Fibroblast of skin of right biceps (primary cell): Measurements from ENCODE around the gene PHF2.
"Not testable (repeated sequence)": the region's sequence is repeated elsewhere in the genome, so short reads cannot be mapped to it uniquely, and the experiment has no call there.

ENCODE experiments used
- DNase-seq: peaks from one replicate; pipeline ENCODE4 v3.0.0-alpha.2; 2013

Gene PHF2

DNA sequence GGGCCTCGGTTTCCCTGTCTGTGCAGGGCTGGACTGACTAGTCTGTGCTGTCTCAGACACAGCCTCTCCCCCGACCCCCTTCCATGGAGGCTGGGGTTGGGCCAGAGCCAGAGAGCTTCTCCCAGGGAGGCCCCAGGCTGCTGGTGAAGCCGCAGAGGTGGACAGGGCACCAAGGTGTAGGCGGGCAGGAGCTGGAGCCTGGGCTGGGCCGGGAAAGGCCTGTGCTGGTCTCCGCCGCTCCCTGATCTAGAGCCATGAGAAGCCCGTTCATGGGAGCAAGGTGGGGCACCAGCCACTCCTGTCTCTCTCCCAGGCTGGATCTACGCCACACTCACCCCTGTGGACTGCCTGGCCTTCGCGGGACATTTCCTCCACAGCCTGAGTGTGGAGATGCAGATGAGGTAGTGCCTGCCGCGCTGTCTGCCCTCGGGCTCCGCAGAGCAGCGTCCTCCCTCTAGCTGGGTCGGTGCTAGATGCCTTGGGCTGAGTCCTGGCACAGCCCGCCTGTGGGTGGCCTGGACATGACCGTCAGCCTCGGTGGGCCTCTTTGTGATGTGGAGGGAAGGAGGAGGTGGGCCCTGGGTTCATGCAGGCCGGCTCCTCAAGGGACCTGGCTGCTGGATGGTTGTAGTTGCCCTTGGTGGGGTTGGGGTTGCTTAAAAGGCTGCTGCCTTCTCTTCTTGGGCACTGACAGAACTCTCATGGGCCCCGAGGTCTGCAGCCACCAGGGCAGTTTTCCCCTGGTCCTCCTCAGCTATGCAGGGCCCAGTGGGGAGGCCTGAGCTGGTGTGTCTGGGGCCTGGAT, 79.4 kb downstream of the PHF2 start:
- no peak for DNase-seq

DNA sequence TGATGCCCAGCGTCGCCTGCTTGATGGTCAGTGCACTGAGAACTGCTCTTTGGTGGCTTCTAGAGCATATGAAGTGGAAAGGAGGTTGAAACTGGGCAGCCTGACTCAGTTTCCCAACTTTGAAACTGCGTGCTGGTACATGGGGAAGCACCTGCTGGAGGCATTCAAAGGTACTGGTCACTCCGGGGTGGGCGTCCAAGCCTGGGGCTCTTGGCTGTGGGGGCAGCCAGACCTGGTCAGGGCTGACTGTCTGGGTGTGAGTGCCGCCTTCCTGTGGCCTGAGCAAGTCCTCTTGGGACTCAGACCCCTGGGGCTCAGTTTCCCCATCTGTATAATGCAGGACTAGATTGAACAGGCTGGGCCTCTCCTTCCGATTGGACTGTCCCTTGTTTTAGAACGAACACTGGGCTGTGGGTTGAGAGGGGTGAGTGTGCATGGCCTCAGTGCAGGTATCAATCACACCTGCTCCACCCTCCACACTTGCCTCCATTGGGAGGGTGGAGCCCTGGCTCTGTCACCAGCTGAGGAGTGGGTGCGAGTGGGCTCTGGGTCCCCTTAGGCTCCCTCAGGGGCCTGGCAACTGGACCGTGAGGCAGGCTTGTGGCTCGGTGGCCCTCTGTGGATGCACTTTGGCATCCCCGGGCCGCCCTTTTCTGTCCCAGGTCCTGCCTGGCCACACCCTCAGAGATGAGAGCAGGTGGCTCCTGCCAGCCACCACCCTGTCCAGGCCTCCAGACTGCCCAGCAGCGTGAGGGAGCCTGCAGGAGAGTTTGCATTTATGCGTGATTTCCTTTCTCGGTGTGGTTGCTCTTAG, 80.2 kb downstream of the PHF2 start:
- no peak for DNase-seq

GRCh38 chr9:93657331-93658111, 81.1 kb downstream of the PHF2 start:
- DNase-seq, result no peak

DNA sequence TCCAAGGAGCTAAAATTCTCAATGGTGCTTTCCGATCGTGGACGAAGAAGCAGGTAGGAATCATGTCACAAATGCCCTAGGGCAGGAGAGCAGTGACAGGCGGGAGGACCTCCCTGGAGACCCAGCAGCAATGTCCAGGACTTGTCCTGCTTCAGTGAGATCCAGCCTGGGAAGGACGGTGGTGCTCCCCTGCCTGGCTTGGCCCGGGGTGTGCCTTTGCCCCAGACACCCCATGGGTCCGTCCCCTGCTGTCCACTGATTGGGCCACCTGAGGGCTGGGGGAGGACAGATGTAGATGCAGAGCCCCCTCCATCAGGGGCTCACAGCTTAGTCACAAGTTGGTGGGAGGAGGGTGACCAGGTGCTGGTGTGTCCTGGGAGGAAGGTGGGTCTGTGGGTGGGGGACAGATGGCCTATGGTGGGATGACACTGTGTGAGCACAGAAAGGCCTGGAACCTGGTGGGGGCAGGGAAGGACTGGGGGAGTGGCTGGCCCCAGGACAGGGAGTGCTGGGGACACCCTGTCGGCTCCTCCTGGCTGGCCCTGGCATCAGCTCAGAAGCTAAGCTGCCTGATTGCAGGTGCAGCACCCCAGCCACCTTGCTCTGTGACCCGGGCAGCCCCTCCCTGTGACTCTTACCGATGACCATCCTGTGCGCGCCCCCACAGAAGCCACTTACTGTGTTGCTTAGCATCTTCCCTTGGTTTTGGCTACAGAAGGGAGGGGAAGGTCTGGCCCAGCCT, 82.0 kb downstream of the PHF2 start:
- DNase-seq, result no peak

- no peak for DNase-seq
These were observed 82.9 kb downstream of the PHF2 start for GRCh38 chr9:93659044-93659836.

GRCh38 chr9:93659837-93660177, 83.4 kb downstream of the PHF2 start:
- DNase-seq, result peak; percentile 5

DNA sequence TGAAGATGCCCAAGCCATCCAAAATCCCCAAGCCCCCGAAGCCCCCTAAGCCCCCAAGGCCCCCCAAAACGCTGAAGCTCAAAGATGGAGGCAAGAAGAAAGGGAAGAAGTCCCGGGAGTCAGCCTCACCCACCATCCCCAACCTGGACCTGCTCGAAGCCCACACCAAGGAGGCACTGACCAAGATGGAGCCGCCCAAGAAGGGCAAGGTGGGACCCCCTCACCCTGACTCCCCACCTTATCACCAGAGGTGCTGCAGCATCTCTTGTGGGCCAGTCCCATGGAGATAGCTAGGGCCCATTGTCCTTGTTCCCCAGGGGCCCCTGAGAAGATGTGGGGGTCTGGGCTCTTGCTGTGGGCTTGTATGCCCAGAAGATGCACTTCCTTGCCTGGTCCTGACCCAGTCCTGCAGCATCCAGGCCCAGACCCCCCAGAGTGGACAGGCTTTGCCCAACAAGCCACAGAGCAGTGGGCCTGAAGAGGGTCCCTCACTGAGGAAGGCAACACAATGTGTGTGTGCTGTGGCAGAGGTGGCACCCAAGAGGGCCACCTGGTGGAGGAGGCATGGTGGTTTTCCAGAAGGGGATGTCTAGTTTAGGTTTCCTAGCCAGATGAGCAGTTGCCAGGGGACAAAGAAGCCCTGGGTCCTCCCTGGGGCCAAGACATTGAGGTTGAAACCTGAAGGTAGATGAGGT, 84.1 kb downstream of the PHF2 start:
- no peak for DNase-seq

GRCh38 chr9:93661591-93661990, 85.2 kb downstream of the PHF2 start:
- no peak for DNase-seq

- DNase-seq, result no peak
These were observed 85.7 kb downstream of the PHF2 start for GRCh38 chr9:93662016-93662638.

- no peak for DNase-seq
These were observed 86.7 kb downstream of the PHF2 start for GRCh38 chr9:93662952-93663572.

GRCh38 chr9:93663877-93664548, 87.6 kb downstream of the PHF2 start:
- no peak for DNase-seq

DNA sequence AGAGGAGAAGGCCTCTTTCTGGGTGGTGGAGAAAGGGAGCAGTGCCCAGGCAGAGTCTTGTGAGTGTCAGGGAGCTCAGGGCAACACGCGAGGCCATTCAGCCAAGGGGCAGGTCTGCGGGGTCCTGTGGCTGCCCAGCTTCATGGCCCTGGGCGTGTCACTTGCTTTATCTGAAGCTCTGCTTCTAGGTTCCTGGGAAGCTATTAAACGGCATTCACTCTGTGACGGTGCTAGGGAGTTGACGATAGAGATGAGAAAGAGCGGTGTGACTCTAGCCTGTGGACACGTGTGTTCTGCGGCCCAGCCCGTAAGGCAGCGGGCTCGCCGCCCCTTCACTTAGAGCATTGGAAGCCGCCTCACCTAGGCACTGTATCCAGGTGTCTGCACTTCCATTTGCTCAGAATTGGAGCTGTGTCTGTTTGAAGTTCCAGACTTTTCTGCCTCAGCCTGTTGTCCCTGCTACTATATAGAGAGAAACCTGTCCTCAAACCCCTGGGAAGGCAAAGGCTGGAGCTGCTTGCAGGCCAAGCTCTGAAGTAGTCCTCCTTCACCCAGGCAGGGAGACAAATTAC, 88.3 kb downstream of the PHF2 start:
- no peak for DNase-seq

DNA sequence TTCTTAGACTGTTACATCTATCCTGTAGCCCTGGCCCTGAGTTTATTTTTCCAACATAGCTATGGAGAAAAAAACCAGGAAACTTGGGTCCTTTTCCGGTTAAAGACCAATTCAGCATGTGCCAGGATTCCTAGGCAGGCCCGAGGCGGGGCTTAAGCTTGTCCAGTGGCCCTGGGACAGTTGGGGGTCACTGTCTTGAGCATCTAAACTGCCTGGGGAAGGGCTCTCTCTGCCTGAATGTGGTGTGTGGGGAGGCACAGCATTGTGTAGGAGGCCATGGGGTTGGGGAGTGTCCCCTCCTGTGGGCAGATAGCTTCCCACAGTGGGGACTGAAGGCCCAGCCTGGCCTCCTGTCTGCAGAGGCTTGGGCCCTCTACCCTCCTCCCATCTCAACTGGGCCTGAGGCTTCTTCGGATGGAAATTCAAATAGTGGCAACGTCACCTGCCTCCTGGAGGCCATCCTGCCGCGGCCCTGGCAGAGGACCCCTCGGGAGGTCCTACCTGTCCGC, 88.8 kb downstream of the PHF2 start:
- no peak for DNase-seq

GRCh38 chr9:93665637-93666438, 89.5 kb downstream of the PHF2 start:
- DNase-seq, result no peak

- DNase-seq, result not testable (repeated sequence)
These were observed 90.0 kb downstream of the PHF2 start for GRCh38 chr9:93666439-93666784.

DNA sequence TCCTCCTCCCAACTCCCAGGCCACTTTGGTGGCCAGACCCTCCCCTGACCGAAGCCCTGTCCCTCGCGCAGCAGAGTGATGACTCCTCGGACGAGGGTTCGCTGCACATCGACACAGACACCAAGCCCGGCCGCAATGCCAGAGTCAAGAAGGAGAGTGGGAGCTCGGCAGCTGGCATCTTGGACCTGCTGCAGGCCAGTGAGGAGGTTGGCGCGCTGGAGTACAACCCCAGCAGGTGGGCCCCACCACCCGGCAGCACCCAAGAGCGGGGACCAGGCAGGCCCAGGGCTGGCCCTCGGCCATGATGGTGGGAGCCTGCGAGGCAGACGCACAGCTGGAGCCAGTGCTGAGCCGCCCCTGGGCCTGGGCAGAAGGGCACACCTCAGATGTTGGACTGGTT, 90.6 kb downstream of the PHF2 start:
- no peak for DNase-seq

DNA sequence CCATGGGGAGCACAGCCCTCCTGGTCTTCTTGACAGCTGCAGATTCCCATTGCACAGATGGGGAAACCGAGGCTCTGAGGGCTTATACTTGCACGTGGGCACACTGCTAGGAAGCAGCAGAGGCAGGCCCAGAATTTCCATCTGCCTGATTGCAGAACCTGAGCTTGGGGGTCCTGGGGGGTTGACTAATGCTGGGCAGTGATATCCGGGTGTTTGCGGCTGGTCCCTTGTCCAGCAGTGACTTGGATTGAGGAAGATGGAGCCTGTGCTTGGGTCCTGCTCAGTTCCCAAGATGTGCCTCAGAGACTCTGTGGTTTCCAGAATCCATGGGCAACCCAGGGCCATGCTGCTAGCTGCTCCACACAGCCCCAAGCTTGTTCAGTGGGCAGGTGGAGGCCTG, 91.2 kb downstream of the PHF2 start:
- DNase-seq, result no peak

DNA sequence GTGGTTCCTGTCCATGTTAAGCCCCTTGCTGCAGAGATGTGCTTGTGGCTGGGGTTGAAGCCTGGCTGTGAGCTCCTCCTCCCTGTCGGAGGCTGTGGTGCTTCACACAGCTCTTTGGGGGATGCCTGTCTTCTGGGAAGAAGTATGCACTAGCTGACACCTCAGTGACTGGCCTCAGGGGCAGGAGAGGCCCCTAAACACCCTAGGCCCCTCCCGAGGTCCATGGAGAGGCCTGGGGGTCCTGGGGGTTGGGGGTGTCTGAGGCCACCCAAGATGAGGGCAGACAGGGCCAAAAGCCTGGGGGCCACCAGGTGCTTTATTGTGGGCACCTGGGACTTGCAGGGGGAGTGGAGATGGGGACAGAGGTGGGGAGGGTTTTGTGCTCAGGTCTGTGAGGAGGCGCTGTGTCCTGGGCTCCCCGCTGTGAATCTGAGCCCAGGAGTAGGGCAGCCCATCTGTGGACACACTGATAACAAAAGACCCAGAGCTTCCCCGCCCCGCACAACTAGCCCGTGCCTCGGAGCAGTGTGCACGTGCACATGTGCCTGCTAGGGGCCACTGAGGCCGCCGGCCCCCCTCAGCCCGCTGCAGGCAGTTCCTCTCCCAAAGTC, 92.0 kb downstream of the PHF2 start:
- DNase-seq, result no peak
